PC-3 (cell line): ENCODE results near the gene CNTNAP3. TPM values are rescaled to one million over a fixed set of nuclear protein-coding genes. Genes with fewer than 3 reads are reported as not detected.
A peak's percentile ranks its signal among the peaks of the same experiment; 100 is the strongest.
"Not testable (repeated sequence)": the region's sequence is repeated elsewhere in the genome, so short reads cannot be mapped to it uniquely, and the experiment has no call there.

Source experiments
- ATAC-seq: fragments of 200-7000 bp; cut with Tn5 transposase; 2 replicates; pipeline ENCODE4 v1.9.1; 2020; ENCODE audit warnings: mild to moderate bottlenecking, moderate library complexity
- BruUV-seq: library from RNA; stranded (reverse); fragments of 400-500 nt; replicated peaks from 2 replicates; lab custom pipeline; 2021; lab: Mats Ljungman, UMichigan
- CTCF ChIA-PET: fragments of 300-600 bp; sonication (Branson Sonifier 250); formaldehyde crosslinking; loops from one replicate; lab custom pipeline; 2022; ENCODE audit warnings: antibody characterized with exemption; lab: Charles Lee
- POLR2A ChIA-PET: fragments of 300-600 bp; sonication (Branson Sonifier 250); formaldehyde crosslinking; loops from one replicate; lab custom pipeline; 2022; ENCODE audit warnings: antibody characterized with exemption; ENCODE audit not compliant: unreplicated experiment; lab: Charles Lee
- DNase-seq: peaks from one replicate; pipeline ENCODE4 v3.0.0-alpha.2; 2015
- H2AFZ ChIP-seq: fragments of 300-600 bp; sonication (generic); 2 replicates; pipeline ENCODE4 v1.6.0; 2016; ENCODE audit warnings: antibody characterized with exemption, low read length
- H3F3A ChIP-seq: fragments of 300-600 bp; sonication (generic); one replicate; pipeline ENCODE4 v1.6.0; 2017; ENCODE audit warnings: antibody characterized with exemption, low read length, control low read depth, mild to moderate bottlenecking; ENCODE audit not compliant: unreplicated experiment
- H3K27ac ChIP-seq: fragments of 300-600 bp; sonication (generic); 2 replicates; pipeline ENCODE4 v1.5.1; 2016; ENCODE audit warnings: mild to moderate bottlenecking, low read length
- H3K27me3 ChIP-seq: fragments of 300-600 bp; sonication (generic); 2 replicates; pipeline ENCODE4 v1.6.1; 2016; ENCODE audit warnings: low read length, mixed read lengths
- H3K36me3 ChIP-seq: fragments of 300-600 bp; sonication (generic); 2 replicates; pipeline ENCODE4 v1.6.1; 2016; ENCODE audit warnings: low read depth, mixed run types, low read length, mixed read lengths
- H3K4me1 ChIP-seq: fragments of 300-600 bp; sonication (generic); 2 replicates; pipeline ENCODE4 v1.5.1; 2016; ENCODE audit warnings: low read length; ENCODE audit not compliant: insufficient read depth
- H3K4me2 ChIP-seq: fragments of 300-600 bp; sonication (generic); 2 replicates; pipeline ENCODE4 v1.6.0; 2016; ENCODE audit warnings: low read length
- H3K4me3 ChIP-seq: fragments of 300-600 bp; sonication (generic); 2 replicates; pipeline ENCODE4 v1.5.1; 2016; ENCODE audit warnings: mild to moderate bottlenecking, low read length, mixed read lengths
- H3K79me2 ChIP-seq: fragments of 300-600 bp; sonication (generic); 2 replicates; pipeline ENCODE4 v1.6.1; 2017; ENCODE audit warnings: low read length, mixed read lengths
- H3K9ac ChIP-seq: fragments of 300-600 bp; sonication (generic); 2 replicates; pipeline ENCODE4 v1.6.0; 2016; ENCODE audit warnings: mild to moderate bottlenecking, low read length
- H3K9me2 ChIP-seq: fragments of 300-600 bp; sonication (generic); replicated peaks from 2 replicates; pipeline ENCODE4 v1.6.1; 2016; ENCODE audit warnings: mixed run types, low read length, mixed read lengths
- H3K9me3 ChIP-seq: fragments of 300-600 bp; sonication (generic); 2 replicates; pipeline ENCODE4 v1.6.1; 2016; ENCODE audit warnings: low read length, mixed read lengths
- H4K20me1 ChIP-seq: fragments of 300-600 bp; sonication (generic); 2 replicates; pipeline ENCODE4 v1.6.1; 2016; ENCODE audit warnings: low read length, mixed read lengths
- intact Hi-C: fragments of 100-400 bp; cut with micrococcal nuclease; formaldehyde crosslinking; loops from 2 replicates; pipeline ENCODE4 v1.9.0; 2023
- total RNA-seq: library from RNA; depleted of rRNA; stranded (reverse); fragments of >200 nt; gene quantifications from 2 replicates; pipeline ENCODE4 v1.2.3, GENCODE V29; 2014; rRNA removed

CNTNAP3 gene
- total RNA-seq, 1 experiment from 2014 or later, result 26.3 TPM

DNA sequence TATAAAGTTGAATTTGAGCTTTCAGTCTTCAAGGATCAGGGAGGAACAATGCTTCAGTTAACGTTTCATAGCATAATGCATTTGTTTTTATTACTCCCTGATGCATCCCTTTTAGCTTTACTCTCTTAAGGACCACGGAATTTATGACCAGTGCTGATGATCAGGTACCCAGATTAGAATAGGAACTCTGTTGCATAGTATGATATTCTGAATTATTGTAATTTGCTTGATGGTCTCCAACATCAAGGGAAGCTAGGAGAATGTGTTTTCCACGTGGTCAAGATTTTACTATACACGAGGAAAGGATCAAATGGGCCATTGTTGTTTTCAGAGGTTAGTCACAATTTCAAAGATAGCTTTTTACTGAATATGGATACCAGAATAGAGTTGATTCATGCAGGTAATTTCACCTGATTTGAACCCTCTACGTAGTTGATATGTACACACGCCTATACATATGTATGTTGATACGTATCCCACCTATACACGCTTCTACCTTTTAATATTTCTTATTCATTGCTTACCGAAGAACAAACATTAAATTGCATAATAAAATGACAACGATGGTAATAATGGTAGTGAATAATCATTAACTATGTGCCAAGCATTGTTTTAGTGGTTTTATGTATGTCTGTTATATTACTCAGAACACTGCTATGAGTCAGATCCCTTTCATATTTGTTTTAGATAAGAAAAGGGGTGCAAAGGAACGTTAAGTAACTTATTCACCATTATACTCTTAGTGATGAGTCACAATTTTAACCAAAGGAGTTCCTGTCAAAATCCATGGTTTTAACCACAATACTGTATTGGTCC lies 257.6 kb downstream of the CNTNAP3 start:
- H3F3A ChIP-seq, H3K36me3 ChIP-seq, H3K9ac ChIP-seq, H4K20me1 ChIP-seq, H3K4me2 ChIP-seq, H3K4me3 ChIP-seq, H3K27me3 ChIP-seq, H3K4me1 ChIP-seq, H3K9me3 ChIP-seq, H2AFZ ChIP-seq, CTCF ChIA-PET, intact Hi-C loops, POLR2A ChIA-PET, H3K79me2 ChIP-seq, H3K9me2 ChIP-seq, BruUV-seq: not testable (repeated sequence)
- ATAC-seq (peak; percentile 92), DNase-seq (peak; percentile 90)
- H3K27ac ChIP-seq, result peak overlapping the region; percentile 59

- H3K9me3 ChIP-seq, H3K4me3 ChIP-seq, H2AFZ ChIP-seq, H3F3A ChIP-seq, H4K20me1 ChIP-seq, H3K79me2 ChIP-seq, H3K27ac ChIP-seq, POLR2A ChIA-PET, H3K9ac ChIP-seq, H3K4me2 ChIP-seq, CTCF ChIA-PET, intact Hi-C loops, H3K27me3 ChIP-seq, H3K9me2 ChIP-seq, DNase-seq, BruUV-seq, H3K4me1 ChIP-seq, H3K36me3 ChIP-seq, ATAC-seq: not testable (repeated sequence)
Measured at GRCh38 chr9:39028855-39029254, 259.1 kb downstream of the CNTNAP3 start.

DNA sequence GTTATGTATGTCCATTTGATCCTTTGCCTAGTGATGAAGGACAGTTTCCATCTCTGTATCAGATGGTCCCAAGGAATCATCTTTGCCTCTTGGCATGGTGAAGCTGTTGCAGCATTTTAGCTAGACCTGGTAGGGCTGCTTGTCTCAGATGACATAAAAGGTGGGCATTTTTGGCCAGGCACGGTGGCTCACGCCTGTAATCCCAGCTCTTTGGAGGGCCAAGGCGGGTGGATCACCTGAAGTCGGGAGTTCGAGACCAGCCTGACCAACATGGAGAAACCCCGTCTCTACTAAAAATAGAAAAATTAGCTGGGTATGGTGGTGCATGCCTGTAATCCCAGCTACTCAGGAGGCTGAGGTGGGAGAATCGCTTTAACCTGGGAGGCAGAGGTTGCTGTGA lies 259.8 kb downstream of the CNTNAP3 start:
- intact Hi-C loops, H3K79me2 ChIP-seq, H3K4me3 ChIP-seq, BruUV-seq, H3K9me3 ChIP-seq, CTCF ChIA-PET, H4K20me1 ChIP-seq, DNase-seq, ATAC-seq, H3K36me3 ChIP-seq, H3K9ac ChIP-seq, H3K27ac ChIP-seq, H3K27me3 ChIP-seq, H3K4me2 ChIP-seq, H3F3A ChIP-seq, POLR2A ChIA-PET, H3K9me2 ChIP-seq, H3K4me1 ChIP-seq, H2AFZ ChIP-seq: not testable (repeated sequence)

DNA sequence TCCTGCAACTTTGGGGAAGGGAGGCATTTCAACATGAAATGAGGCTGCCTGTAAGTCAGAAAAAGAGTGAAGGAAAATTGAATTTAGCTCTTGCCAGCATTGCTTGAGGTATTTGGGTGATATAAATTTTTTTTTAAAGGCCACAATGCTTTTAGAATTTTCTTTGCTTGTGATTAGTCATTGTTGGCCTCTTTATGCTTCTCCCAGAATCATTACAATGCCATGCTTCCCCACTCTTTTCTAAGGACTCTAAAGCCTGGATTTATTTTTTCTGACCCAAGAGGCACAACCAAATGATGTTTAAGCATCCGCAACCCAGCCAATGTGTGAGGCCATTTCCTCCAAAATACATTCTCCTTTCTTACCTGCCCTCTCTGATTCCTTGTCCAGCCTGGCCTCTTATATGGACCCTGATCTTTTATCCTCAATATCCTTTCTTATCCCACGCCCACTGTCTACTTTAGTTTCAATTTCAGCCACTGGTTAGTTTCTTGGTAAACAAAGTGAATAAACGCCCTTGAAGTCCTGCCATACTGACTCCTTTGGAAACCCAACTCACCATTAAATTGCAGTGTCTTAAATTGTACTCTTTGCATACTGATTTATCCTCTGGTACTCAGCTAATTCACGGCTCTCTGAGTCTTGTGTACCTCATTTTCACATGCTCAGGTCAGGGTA lies 261.9 kb downstream of the CNTNAP3 start:
- H3F3A ChIP-seq, H3K36me3 ChIP-seq, H3K9me3 ChIP-seq, BruUV-seq, H3K4me3 ChIP-seq, DNase-seq, intact Hi-C loops, H3K9me2 ChIP-seq, CTCF ChIA-PET, H3K79me2 ChIP-seq, H2AFZ ChIP-seq, H4K20me1 ChIP-seq, H3K9ac ChIP-seq, H3K4me2 ChIP-seq, POLR2A ChIA-PET, H3K27ac ChIP-seq, H3K4me1 ChIP-seq, H3K27me3 ChIP-seq: not testable (repeated sequence)
- ATAC-seq, result peak; percentile 34

Other genes starting within 250 kb of the CNTNAP3 start
- gene SPATA31A1, start 67.5 kb upstream of the CNTNAP3 start, total RNA-seq, result not detected in 2 replicates